Putamen (tissue), 1 donor: ENCODE results near the gene CCDC154.
"Not testable (repeated sequence)": the region's sequence is repeated elsewhere in the genome, so short reads cannot be mapped to it uniquely, and the experiment has no call there.

ENCODE experiments used
- DNase-seq: peaks from one replicate; pipeline ENCODE4 v3.0.0-alpha.2; 2016; ENCODE audit warnings: low spot score

The CCDC154 gene

DNA sequence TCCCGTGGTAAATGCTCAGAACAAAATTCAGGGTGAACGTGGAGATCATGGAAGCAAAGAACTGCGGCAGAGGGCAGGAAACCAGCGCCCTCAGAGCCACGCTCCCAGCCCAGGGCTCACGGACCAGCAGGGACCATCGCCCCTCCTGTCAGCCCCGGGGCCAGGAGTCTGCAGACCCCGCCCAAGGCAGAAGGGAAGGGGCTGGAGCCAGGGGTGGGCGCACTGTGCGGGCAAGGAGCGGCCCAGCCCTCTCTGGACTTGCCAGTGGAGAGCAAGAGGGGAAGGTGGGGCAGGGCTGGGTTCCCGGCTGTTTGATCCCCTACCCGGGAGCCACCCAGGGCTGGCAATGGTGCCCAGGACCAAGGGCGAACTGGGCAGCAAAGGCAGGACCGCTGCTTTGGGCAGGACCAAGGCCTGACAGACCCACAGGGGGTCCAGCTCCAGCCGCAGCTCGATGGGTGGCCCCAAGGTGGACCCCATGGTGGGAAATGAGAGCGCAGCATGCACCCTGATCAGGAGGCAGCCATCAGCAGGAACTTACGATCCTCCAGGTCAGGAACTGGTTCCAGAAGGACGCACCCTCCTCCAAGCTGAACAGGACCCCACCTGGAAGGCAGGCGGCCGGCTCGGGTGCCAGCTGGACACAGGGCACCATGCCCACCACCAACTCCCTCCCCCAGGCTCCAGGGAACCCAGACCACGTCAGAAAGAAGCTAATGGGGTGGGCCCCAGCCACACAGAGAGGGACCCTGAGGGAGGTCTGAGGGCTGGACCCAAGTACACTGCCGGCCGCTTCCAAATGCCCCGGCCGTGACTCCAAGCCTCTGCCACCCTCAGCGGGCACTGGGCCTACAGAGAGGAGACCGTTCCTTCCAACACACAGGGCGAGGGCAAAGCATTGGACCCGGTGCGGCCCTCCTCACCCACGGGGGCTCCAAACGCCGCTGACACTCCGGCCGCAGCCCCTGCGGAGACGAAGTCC lies 11.1 kb upstream of the CCDC154 start:
- DNase-seq, result no peak

DNA sequence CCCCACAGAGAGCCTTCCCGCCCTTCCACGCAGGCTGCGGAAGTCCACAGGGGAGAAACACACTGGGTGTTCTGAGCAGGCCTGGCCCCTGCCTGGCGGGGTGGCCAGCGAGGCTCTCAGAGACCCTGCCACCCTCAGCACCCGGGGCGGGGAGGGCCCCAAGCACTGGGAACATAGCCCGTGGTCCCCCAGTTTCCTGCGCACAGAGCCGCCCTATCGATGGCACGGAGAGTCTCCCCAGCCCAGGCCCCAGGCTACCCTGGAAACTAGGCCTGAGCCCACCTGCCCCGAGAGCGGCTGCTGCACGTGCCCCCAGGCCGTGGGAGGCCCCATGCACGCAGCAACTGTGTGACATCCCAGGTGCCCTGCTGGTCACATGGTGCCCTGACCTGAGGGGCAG lies 10.2 kb upstream of the CCDC154 start:
- no peak for DNase-seq

GRCh38 chr16:1453316-1453715 lies 9.0 kb upstream of the CCDC154 start:
- DNase-seq, result no peak

- DNase-seq, result no peak
Observed at GRCh38 chr16:1452530-1452929, 8.2 kb upstream of the CCDC154 start.

DNA sequence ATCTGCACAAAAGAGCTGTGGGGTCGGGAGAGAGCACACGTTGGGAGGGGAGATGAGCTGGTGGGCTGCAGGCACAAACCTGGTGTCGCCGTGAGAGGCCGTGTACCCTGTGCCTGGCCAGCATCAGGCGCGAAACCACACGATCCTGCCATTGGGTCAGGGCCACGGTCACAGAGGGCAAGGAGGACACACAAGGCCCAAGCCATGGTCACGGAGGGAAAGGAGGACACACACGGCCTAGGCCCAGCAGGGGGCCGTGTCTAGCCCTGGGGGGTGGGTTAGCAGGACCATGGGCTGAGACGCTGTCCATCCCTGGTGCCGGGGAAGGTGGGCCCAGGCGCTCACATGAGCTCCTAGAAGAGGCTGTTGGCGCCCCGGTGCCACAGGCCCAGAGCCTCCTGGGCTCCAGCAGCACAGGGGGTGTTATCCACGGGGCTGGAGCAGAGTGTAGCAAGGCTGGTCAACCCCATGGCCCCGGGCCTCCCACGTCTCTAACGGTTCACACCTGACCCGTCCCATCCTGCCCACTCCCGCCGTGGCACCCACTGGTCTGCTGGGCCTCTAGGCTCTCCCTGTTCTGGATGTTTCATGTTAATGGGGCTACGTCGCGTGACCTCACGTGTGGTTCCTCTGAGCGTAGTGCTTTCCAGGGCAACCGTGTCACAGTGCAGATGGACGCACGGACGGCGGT lies 7.5 kb upstream of the CCDC154 start:
- no peak for DNase-seq

DNA sequence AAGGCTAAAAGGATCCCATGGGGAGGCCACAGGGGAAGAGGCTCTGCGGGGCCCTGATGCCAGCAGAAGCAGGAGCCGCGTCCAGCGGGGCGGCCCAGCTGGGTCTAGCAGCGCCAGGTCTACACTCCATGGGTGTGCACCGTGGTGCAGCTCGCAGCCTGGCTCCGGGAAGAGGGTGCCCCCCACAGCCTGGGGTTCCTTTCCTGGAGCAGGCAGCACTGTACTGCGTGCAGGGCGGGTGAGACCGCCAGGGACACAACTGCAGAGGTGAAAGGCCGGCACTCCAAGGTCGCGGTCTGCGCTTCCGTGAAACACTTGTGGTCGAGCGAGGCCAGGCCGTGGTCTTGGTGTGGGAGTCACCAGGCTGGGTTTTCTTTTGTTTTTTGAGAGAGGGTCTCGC lies 6.5 kb upstream of the CCDC154 start:
- no peak for DNase-seq

DNA sequence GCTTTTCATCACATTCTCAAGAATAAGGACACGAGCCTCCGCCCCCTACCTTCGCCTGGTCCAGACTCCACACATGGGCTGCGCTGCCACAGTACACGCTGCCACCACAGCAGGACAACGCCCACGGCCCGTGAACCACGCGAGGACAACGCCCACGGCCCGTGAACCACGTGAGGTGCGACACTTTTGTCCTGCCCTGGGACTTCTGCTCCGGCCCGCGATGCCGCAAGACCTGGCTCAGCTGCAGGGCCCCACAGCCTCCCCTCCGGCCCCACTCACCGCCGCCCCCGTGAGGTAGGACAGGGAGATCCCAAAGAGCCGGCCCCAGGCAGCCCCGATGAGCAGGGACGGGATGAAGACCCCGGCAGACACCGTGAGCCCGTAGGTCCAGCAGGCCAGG lies 5.9 kb upstream of the CCDC154 start:
- DNase-seq, result no peak

DNA sequence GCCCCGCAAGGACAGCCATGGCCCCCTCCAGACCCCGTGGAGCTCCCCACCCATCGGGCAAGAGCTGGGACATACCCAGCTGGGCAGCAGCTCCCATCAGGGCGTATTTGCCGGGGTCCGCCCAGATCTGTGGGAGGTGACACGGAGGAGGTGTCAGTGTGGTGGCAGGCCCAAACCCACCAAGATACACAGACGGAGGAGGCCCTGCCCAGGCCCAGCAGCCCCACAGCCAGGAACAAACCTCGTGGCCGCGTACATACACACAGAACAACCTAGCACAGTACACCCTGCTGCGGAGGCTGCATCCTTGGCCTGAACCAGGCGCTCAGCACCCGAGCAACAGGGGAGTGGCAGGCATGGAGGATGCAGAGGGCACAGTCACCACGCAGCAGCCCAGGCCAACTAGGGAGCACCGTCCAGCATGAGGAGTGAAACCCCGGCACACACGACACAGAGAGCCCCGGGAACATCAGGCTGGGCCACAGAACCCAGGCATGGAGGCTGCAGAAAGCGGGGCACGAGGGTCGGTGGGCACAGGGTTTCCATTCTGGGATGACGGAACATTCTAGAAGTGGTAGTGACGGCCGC lies 4.9 kb upstream of the CCDC154 start:
- DNase-seq, result no peak

DNA sequence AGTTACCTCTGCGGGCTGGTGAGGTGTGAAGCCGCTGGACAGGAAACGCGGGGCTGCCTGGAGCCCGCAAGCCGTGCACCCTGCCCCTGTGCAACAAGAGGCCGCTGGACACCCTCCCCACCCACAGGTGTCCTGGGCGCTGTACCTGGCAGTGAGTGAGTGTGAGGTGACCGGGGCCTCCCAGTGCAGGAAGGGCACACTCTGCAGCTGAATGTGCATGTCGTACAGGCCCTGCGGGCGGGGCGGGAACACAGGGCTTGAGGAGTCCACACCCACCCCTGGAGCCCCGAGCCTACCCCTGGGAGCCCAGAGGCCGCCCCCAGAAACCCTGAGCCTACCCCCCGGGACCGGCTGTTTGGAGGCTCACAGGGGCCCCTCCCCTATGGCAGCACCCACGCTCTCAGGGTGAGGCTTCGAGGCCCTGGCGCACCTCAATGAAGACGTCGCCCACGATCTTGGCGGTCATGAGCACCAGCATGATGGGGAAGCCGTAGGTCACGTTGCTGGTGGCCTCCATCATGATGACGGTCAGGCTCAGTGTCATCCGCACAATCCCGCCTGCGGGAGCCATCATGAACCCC lies 4.3 kb upstream of the CCDC154 start:
- DNase-seq, result no peak

- no peak for DNase-seq
Observed at GRCh38 chr16:1447965-1448364, 3.6 kb upstream of the CCDC154 start.

- DNase-seq, result no peak
Observed at GRCh38 chr16:1446296-1447080, 2.1 kb upstream of the CCDC154 start.

DNA sequence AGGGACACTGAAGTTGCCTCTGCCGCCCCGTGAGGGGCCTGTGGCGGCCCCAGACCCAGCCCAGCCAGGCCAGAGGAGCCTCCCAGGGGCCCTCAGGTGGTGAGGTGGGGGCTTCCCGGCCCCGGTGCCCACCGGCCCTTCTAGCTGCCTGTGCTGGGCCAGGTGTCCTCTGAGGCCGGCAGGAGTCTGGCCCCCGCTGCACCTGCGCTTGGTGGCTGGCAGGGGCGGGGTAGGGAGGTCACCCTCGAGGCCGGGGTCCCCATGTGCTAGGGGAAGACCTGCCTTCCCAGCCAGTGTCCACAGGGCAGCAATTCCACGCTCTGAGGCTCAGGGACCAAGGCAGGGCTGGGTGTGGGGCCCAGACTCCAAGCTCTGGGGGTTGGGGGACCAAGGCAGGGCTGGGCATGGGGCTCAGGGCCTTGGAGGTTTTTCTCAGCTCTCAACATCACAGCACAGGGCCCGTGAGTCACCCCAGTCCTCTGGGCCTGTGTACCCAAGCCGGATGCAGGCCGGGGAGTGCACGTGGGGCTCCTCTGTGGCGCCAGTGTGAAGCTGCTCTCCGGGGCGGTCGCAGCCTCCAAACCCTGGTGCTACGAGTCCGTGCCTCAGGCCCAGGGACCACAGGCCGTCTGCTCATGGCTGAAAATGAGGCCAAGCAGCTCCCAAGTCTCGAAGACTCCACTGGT lies 1.3 kb upstream of the CCDC154 start:
- DNase-seq, result no peak

GRCh38 chr16:1444730-1445517 lies 568 bp upstream of the CCDC154 start:
- DNase-seq, result no peak

DNA sequence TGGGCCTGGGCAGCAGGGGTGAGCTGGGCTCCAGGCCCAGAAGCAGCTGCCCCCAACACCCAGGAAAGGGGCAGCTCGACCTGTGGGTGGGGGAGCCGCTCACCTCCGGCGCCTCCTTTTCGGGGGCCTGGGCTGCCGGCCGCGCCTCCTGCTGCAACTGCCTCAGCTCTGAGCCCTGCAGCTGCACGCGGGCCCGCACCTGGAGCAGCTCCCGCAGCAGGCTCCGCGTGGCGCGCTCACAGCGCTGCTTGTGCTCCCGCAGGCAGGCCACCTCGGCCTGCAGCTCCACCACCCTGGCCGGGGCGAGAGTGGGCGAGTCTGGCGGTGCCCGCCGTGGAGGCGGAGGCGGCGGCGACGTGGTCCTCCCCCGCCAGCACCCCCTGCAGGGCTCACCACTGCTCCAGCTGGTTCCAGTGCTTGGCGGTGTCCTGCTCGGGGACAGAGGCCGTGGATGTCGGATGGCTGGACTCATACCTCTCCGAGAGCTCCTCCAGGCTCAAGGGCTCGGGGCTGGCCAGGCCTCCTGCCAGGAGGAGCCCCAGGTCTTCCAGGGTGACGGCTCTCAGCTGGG lies 868 bp downstream of the CCDC154 start:
- DNase-seq, result no peak

GRCh38 chr16:1442697-1443096 lies 1.7 kb downstream of the CCDC154 start:
- DNase-seq, result no peak

GRCh38 chr16:1441391-1441829 lies 2.9 kb downstream of the CCDC154 start:
- no peak for DNase-seq

DNA sequence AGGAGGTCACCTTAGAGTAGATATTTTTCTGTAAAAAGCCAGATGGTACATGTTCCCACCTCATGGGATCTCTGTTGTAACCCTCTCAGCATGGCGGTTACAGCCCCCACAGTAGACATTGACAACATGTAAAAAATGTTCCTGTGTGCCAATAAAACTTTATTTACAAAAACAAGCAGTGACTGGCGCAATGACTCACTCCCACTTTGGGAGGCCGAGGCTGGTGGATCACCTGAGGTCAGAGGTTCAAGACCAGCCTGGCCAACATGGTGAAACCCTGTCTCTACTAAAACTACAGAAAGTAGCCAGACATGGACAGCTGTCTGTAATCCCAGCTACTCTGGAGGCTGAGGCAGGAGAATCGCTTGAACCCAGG lies 4.7 kb downstream of the CCDC154 start:
- not testable (repeated sequence) for DNase-seq

- no peak for DNase-seq
Observed at GRCh38 chr16:1439058-1439698, 5.2 kb downstream of the CCDC154 start.
